Measurements from ENCODE around the gene ARPC5L. TPM values are rescaled to one million over a fixed set of nuclear protein-coding genes. Genes with fewer than 3 reads are reported as not detected.

ARPC5L gene
- total and polyA plus RNA-seq, 2 of the 13 experiments (the other 11 are each of a cell fraction or from before 2014, with no cell fraction given): 29.9 to 33.8 TPM

DNA sequence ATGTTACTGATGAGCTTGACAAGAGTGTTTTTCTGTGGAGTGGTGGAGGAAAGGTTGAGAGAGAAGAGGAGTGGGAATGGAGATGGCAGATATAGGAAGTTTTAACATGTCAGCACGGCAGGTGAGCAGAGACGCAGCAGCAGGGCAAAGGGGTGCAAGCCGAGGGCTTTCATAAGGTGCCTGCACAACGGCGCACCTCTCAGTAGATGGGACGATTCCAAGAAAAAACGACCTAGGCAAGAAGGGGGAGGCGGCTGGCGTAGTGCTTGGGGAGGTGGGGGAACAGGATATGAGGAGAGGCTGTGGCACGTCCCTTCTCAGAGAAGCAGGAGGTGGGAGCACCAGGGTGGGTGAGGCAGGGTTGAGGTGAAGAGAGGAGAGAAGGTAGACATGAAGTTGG is 24.5 kb downstream of the ARPC5L start (continued):
- no peak for TF ChIP-seq ZNF737 (CRISPR knock-in tag; IDR thresholded peaks at IDR 0.05; ENCODE audit: borderline replicate concordance)
- no peak for TF ChIP-seq FUBP1 (CRISPR knock-in tag; IDR thresholded peaks at IDR 0.05; ENCODE audit: borderline replicate concordance)
- no peak for TF ChIP-seq ZNF44 (CRISPR knock-in tag; IDR thresholded peaks at IDR 0.05)
- TF ChIP-seq ZNF230 (CRISPR knock-in tag; IDR thresholded peaks at IDR 0.05): no peak
- TF ChIP-seq AGO1 (IDR thresholded peaks at IDR 0.05; ENCODE audit: low read depth, low read length, poor library complexity, severe bottlenecking): no peak
- no peak for TF ChIP-seq PAWR (CRISPR knock-in tag; IDR thresholded peaks at IDR 0.05; ENCODE audit: borderline replicate concordance)

DNA sequence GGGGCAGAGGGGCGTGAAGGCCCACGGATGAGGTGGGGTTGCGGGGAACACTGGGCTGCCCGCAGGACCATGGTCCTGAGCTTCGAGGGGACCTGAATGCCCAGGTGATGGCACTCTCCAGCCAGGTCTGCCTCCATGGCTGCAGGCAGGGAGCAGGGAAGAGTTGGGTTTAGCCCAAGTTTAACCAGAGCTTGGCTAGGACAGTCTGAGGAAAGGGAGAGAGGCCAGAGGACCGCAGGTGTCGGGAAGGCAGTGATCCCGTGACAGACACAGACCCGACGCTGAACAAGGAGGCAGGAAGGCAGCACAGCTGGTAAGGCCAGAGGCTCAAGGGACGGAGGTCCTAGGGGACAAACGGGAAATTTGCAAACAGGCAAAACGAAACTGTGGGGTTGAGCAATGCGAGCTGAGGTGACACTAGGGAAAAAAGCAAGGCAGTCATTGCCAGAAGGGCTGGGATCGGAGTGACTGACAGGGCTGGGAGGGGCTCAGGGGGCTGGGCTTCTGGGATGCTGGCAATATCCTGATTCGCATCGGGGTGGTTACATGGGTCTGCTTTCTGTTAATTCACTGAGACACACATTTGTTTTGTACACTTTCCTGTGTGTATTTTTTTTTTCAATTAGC is 25.0 kb downstream of the ARPC5L start:
- Histone ChIP-seq H3K9me3 (ENCODE audit: low read length) (no peaks in the 10 kb centered on the region), H3K4me2 (ENCODE audit: low read depth, low read length) (no peak overlapping the region), H3K4me3 (replicated peaks in 1 of 3; ENCODE audit: insufficient read depth in 1 of 3, low read depth in 2 of 3, low read length in 3 of 3) (no peak overlapping the region), H3K4me1 (ENCODE audit: insufficient read depth, low read length) (no peaks in the 10 kb centered on the region), H3K9ac (ENCODE audit: insufficient read depth, low read depth, low read length) (no peak overlapping the region), H3K27ac (ENCODE audit: extremely low read length, insufficient read depth, low read length) (no peak overlapping the region), H3K79me2 (ENCODE audit: insufficient read depth, low read length) (no peaks in the 10 kb centered on the region), H3K36me3 (replicated peaks in 1 of 2; ENCODE audit: control insufficient read depth in 1 of 2, insufficient read depth in 2 of 2, low read length in 2 of 2) (peaks cover 26 to 61% of the 10 kb centered on the region in 2 experiments; a peak in 4 of 5 replicates), H2AFZ (ENCODE audit: low read length) (no peak overlapping the region), H3K27me3 (ENCODE audit: control insufficient read depth in 1 of 2, insufficient read depth in 2 of 2, low read length in 2 of 2) (no peaks in the 10 kb centered on the region), H4K20me1 (ENCODE audit: insufficient read depth, low read length) (no peaks in the 10 kb centered on the region)
- POLR2A ChIA-PET: no interaction called here
- no peak for DNase-seq (ENCODE audit: low spot score)
- no peak for FAIRE-seq
- 92% methylated on average over 17 of the region's 17 CpGs for WGBS (ENCODE audit: low lambda C conversion rate)
- TF ChIP-seq CTCF (CRISPR knock-in tag; IDR thresholded peaks at IDR 0.05) (0 out of 2 replicates have a peak, but pooled peaks have one; percentile 15), ZFP91 (CRISPR knock-in tag; IDR thresholded peaks at IDR 0.05; ENCODE audit: borderline replicate concordance) (no peak)
- in situ Hi-C loops (cut with HindIII; ENCODE audit: extremely low pct_ligation_motif_present, low pct_unique_long_range_greater_than_20kb) (no loop called here), intact Hi-C loops (cut with micrococcal nuclease; ENCODE audit: unreplicated experiment) (no loop called here)
- no TSS peak for BruUV-seq (replicated peaks)
- ATAC-seq: no peak
- CTCF ChIA-PET (ENCODE audit: low intra/inter-chr PET ratio, low total read pairs): no interaction called here
